ACC112 (cell line): Measurements from ENCODE around the gene CEMIP2.
A peak's percentile ranks its signal among the peaks of the same experiment; 100 is the strongest.

ENCODE experiments used
- H2AFZ ChIP-seq: fragments of 200-600 bp; sonication (generic); one replicate; pipeline ENCODE4 v1.6.0; 2017; ENCODE audit warnings: antibody characterized with exemption, low read length; ENCODE audit not compliant: unreplicated experiment
- H3K27ac ChIP-seq: fragments of 200-600 bp; sonication (generic); 2 replicates; pipeline ENCODE4 v1.5.1; 2014; ENCODE audit warnings: low read depth, mild to moderate bottlenecking, antibody characterized with exemption, low read length, moderate library complexity
- H3K27me3 ChIP-seq: fragments of 200-600 bp; sonication (generic); 2 replicates; pipeline ENCODE4 v1.6.1; 2014; ENCODE audit warnings: mild to moderate bottlenecking, antibody characterized with exemption, low read length, moderate library complexity, mixed read lengths; ENCODE audit not compliant: insufficient read depth
- H3K36me3 ChIP-seq: fragments of 200-600 bp; sonication (generic); 2 replicates; pipeline ENCODE4 v1.6.1; 2016; ENCODE audit warnings: mild to moderate bottlenecking, antibody characterized with exemption, low read length, moderate library complexity, mixed read lengths; ENCODE audit not compliant: insufficient read depth
- H3K4me1 ChIP-seq: fragments of 200-600 bp; sonication (generic); one replicate; pipeline ENCODE4 v1.6.1; 2016; ENCODE audit warnings: low read length, mixed read lengths; ENCODE audit not compliant: insufficient read depth, unreplicated experiment, control insufficient read depth
- H3K4me3 ChIP-seq: fragments of 200-600 bp; sonication (generic); 2 replicates; pipeline ENCODE4 v1.5.1; 2014; ENCODE audit warnings: mild to moderate bottlenecking, low read depth, low read length
- H3K79me2 ChIP-seq: fragments of 200-600 bp; sonication (generic); one replicate; pipeline ENCODE4 v1.6.0; 2016; ENCODE audit warnings: low read length; ENCODE audit not compliant: control insufficient read depth, unreplicated experiment, insufficient read depth

CEMIP2 gene

GRCh38 chr9:71762900-71763653, 5.2 kb downstream of the CEMIP2 start:
- Histone ChIP-seq H3K79me2 (peaks cover 69% of the 10 kb centered on the region), H3K4me3 (peak overlapping the region; percentile 2), H3K36me3 (no peaks in the 10 kb centered on the region), H3K27me3 (no peaks in the 10 kb centered on the region), H3K27ac (peak overlapping the region; percentile 65), H3K4me1 (peaks cover 73% of the 10 kb centered on the region), H2AFZ (no peak overlapping the region)

- Histone ChIP-seq H2AFZ (no peak overlapping the region), H3K27ac (no peak overlapping the region), H3K79me2 (peaks cover 67% of the 10 kb centered on the region), H3K27me3 (no peaks in the 10 kb centered on the region), H3K4me1 (peaks cover 69% of the 10 kb centered on the region), H3K36me3 (no peaks in the 10 kb centered on the region), H3K4me3 (no peak overlapping the region)
Measured at GRCh38 chr9:71761938-71762353, 6.4 kb downstream of the CEMIP2 start.

GRCh38 chr9:71760901-71761300, 7.4 kb downstream of the CEMIP2 start:
- Histone ChIP-seq H3K4me3 (no peak overlapping the region), H3K27me3 (no peaks in the 10 kb centered on the region), H3K27ac (no peak overlapping the region), H3K4me1 (peaks cover 60% of the 10 kb centered on the region), H2AFZ (no peak overlapping the region), H3K79me2 (peaks cover 60% of the 10 kb centered on the region), H3K36me3 (no peaks in the 10 kb centered on the region)

GRCh38 chr9:71758785-71759184, 9.5 kb downstream of the CEMIP2 start:
- peaks cover 39% of the 10 kb centered on the region for H3K4me1 ChIP-seq
- peaks cover 49% of the 10 kb centered on the region for H3K79me2 ChIP-seq
- no peak overlapping the region for H3K4me3 ChIP-seq
- no peaks in the 10 kb centered on the region for H3K27me3 ChIP-seq
- no peak overlapping the region for H3K27ac ChIP-seq
- H3K36me3 ChIP-seq = no peaks in the 10 kb centered on the region
- no peak overlapping the region for H2AFZ ChIP-seq

DNA sequence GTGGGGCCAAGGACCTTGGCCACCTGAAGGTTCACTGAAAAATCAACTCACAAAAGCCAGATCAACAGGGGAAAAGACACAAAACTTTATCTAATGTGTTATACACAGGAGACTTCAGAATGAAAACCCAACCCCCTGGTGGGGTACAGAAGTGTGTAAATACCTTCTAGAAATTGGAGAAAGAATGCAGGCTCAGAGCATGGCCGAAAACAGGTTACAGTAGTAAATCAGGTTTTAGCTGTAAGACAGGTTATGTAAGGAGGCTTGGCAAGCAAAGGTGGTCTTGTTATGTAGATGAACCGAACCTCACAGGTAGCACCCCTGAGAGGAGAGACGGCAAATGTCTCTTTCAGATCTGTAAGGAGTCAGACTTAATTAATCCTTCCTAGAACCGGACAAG, 10.0 kb downstream of the CEMIP2 start:
- no peaks in the 10 kb centered on the region for H3K27me3 ChIP-seq
- H3K27ac ChIP-seq = no peak overlapping the region
- H3K4me3 ChIP-seq = no peak overlapping the region
- peaks cover 49% of the 10 kb centered on the region for H3K79me2 ChIP-seq
- no peaks in the 10 kb centered on the region for H3K36me3 ChIP-seq
- peaks cover 34% of the 10 kb centered on the region for H3K4me1 ChIP-seq
- no peak overlapping the region for H2AFZ ChIP-seq

DNA sequence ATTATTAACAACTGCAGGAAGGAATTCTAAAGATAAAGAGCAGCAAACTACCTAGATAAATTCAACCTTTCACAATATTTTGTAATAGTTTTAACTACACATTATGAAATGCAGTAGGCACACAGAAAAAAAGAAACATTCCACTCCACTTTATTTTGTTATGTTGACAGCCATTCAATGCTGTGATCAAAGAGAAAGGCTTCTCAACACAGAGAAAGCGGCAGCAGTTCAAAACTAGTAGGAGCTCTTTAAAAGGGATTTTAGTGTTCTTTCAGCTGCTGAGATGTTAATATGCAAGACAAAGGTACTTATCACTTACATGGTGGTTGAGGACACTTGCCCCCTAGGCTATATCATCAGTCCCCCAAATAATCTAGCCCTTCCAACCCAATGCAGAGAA, 11.6 kb downstream of the CEMIP2 start:
- Histone ChIP-seq H3K4me3 (no peak overlapping the region), H3K79me2 (peaks cover 44% of the 10 kb centered on the region), H3K36me3 (no peaks in the 10 kb centered on the region)

DNA sequence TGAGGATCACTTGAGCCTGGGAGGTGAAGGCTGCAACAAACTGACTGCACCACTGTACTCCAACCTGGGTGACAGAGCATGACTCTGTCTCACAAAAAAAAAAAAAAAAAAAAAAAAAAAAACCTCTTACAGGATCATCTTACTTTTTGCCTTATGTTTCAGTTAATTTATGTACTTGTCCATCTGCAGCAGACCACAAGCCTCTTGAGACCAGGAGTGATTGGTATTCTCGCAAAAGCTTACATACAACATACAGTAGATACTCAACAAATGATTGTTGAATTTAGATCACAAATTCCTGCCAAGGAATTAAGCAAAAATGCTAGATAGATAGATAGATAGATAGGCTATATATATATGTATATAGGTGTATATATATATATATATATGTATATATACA, 12.4 kb downstream of the CEMIP2 start:
- Histone ChIP-seq H2AFZ (no peak overlapping the region), H3K79me2 (peaks cover 42% of the 10 kb centered on the region), H3K4me1 (peaks cover 10% of the 10 kb centered on the region), H3K36me3 (no peaks in the 10 kb centered on the region), H3K27me3 (no peaks in the 10 kb centered on the region), H3K4me3 (no peak overlapping the region), H3K27ac (no peak overlapping the region)

More for the DNA sequence above, 11.6 kb downstream of the CEMIP2 start:
- no peaks in the 10 kb centered on the region for H3K27me3 ChIP-seq
- no peak overlapping the region for H3K27ac ChIP-seq
- no peak overlapping the region for H2AFZ ChIP-seq
- H3K4me1 ChIP-seq = peaks cover 19% of the 10 kb centered on the region

GRCh38 chr9:71755230-71755629, 13.1 kb downstream of the CEMIP2 start:
- Histone ChIP-seq H3K4me1 (peaks cover 10% of the 10 kb centered on the region), H3K36me3 (no peaks in the 10 kb centered on the region), H3K27ac (no peak overlapping the region), H3K27me3 (no peaks in the 10 kb centered on the region), H3K4me3 (no peak overlapping the region), H2AFZ (no peak overlapping the region), H3K79me2 (peaks cover 37% of the 10 kb centered on the region)

DNA sequence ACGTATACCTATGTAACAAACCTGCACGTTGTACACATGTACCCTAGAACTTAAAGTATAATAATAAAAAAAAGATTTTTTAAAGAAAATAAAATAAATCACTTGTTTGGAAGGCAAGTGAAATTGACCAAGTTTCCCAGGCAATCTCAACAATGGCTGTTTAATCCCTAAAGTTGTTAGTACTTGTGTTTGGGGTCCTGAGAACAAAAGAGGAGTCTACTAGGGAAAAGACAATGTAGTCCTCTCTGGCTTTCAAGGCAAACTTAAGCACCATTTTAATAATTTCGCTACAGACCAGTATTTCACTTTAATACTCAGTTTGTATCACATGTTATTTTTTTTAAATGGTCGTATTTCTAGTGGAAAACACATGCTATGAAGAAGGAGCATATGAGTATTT, 14.2 kb downstream of the CEMIP2 start:
- Histone ChIP-seq H3K27ac (no peak overlapping the region), H3K79me2 (peaks cover 33% of the 10 kb centered on the region), H3K27me3 (no peaks in the 10 kb centered on the region)

GRCh38 chr9:71752928-71753327, 15.4 kb downstream of the CEMIP2 start:
- H3K4me3 ChIP-seq = no peak overlapping the region
- H3K27ac ChIP-seq = no peak overlapping the region
- peaks cover 11% of the 10 kb centered on the region for H3K4me1 ChIP-seq
- H3K79me2 ChIP-seq = peaks cover 21% of the 10 kb centered on the region
- no peaks in the 10 kb centered on the region for H3K27me3 ChIP-seq
- H3K36me3 ChIP-seq = 0 out of 2 replicates have a peak, but pooled peaks cover 4% of the 10 kb centered on the region
- H2AFZ ChIP-seq = no peak overlapping the region

More for the DNA sequence above, 14.2 kb downstream of the CEMIP2 start:
- 0 out of 2 replicates have a peak, but pooled peaks cover 4% of the 10 kb centered on the region for H3K36me3 ChIP-seq
- H3K4me3 ChIP-seq = no peak overlapping the region
- H2AFZ ChIP-seq = no peak overlapping the region
- H3K4me1 ChIP-seq = peaks cover 8% of the 10 kb centered on the region

DNA sequence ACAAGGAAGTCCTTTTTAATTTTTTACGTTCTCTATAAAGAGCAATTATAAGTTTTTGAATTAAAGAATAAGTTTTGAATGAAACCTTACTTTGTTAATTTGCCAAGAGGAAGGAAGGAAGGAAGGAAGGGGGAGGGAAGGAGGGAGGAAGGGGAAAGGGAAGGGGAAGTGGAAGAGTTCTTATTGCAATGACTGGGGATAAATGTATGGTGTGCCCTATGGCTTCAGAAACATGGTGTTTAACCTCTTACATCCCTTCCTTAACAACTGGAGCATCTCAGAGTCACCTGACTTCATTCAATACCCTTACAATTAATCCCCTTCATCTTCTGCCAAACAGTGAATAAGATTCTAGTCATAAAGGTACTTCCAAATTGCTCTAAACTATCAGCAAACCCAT, 16.0 kb downstream of the CEMIP2 start:
- Histone ChIP-seq H2AFZ (no peak overlapping the region), H3K36me3 (0 out of 2 replicates have a peak, but pooled peaks cover 4% of the 10 kb centered on the region), H3K4me1 (peaks cover 13% of the 10 kb centered on the region), H3K27ac (no peak overlapping the region), H3K4me3 (no peak overlapping the region), H3K79me2 (peaks cover 17% of the 10 kb centered on the region), H3K27me3 (no peaks in the 10 kb centered on the region)
